ENCODE measurements around the gene LIG1.

DNA sequence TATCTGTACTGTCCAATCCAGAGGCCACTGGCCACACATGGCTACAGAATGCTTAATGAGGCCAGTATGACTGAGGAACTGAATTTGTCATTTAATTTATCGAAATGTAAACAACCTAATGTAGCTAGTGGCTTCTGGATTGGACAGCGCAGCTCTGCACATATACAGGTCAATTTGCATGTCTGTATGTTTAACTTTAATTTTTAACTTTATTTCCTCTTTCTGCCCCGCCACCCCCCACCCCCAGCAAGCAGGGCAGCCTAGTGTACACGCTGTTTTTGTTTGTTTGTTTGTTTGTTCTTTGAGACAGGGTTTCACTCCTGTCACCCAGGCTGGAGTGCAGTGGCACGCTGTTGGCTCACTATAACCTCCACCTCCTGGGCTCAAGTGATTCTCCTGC lies 15.9 kb upstream of the LIG1 start:
- TF ChIP-seq, protein P1, sequence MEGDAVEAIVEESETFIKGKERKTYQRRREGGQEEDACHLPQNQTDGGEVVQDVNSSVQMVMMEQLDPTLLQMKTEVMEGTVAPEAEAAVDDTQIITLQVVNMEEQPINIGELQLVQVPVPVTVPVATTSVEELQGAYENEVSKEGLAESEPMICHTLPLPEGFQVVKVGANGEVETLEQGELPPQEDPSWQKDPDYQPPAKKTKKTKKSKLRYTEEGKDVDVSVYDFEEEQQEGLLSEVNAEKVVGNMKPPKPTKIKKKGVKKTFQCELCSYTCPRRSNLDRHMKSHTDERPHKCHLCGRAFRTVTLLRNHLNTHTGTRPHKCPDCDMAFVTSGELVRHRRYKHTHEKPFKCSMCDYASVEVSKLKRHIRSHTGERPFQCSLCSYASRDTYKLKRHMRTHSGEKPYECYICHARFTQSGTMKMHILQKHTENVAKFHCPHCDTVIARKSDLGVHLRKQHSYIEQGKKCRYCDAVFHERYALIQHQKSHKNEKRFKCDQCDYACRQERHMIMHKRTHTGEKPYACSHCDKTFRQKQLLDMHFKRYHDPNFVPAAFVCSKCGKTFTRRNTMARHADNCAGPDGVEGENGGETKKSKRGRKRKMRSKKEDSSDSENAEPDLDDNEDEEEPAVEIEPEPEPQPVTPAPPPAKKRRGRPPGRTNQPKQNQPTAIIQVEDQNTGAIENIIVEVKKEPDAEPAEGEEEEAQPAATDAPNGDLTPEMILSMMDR (conservative IDR thresholded peaks at IDR 0.05; ENCODE audit: low read depth in 2 of 2): no peak
- TF ChIP-seq POLR2AphosphoS5 (IDR thresholded peaks at IDR 0.05; ENCODE audit: low read depth): no peak
- TF ChIP-seq REST (IDR thresholded peaks at IDR 0.05; ENCODE audit: unreplicated experiment): no peak
- TF ChIP-seq CREB1 (CRISPR knock-in tag; IDR thresholded peaks at IDR 0.05; ENCODE audit: low read depth): no peak
- no peak for TF ChIP-seq EZH2 (IDR thresholded peaks at IDR 0.05; ENCODE audit: low read depth, unreplicated experiment)
- no peak for TF ChIP-seq ZNF114 (CRISPR knock-in tag; IDR thresholded peaks at IDR 0.05)
- no peak for TF ChIP-seq STAT1 (IDR thresholded peaks at IDR 0.05; ENCODE audit: unreplicated experiment)
- TF ChIP-seq JUNB (IDR thresholded peaks at IDR 0.05; ENCODE audit: unreplicated experiment): no peak
- TF ChIP-seq EZH2phosphoT487 (IDR thresholded peaks at IDR 0.05; ENCODE audit: unreplicated experiment): no peak
- TF ChIP-seq NANOG (IDR thresholded peaks at IDR 0.05; ENCODE audit: borderline replicate concordance): no peak
- no peak for TF ChIP-seq ZNF331 (CRISPR knock-in tag; IDR thresholded peaks at IDR 0.05; ENCODE audit: low read depth)
